Stimulated activated CD4-positive, alpha-beta T cell treated with anti-CD3 and anti-CD28 coated beads, Interleukin-4, amount 100 ng/mL, for 24 hours (primary cell): Measurements from ENCODE around the gene ROM1.

Experiments
- DNase-seq: peaks from one replicate; pipeline ENCODE4 v3.0.0-alpha.2; 2020

Gene ROM1

GRCh38 chr11:62588966-62589637, 24.0 kb upstream of the ROM1 start:
- peak; percentile 40 for DNase-seq

- peak; percentile 97 for DNase-seq
These were observed 21.5 kb upstream of the ROM1 start, which contains the start of gene TUT1 for GRCh38 chr11:62591448-62592145. TSS of gene TUT1 (minus strand) at chr11:62591523. CDS start at chr11:62591485, 38 bp downstream.

DNA sequence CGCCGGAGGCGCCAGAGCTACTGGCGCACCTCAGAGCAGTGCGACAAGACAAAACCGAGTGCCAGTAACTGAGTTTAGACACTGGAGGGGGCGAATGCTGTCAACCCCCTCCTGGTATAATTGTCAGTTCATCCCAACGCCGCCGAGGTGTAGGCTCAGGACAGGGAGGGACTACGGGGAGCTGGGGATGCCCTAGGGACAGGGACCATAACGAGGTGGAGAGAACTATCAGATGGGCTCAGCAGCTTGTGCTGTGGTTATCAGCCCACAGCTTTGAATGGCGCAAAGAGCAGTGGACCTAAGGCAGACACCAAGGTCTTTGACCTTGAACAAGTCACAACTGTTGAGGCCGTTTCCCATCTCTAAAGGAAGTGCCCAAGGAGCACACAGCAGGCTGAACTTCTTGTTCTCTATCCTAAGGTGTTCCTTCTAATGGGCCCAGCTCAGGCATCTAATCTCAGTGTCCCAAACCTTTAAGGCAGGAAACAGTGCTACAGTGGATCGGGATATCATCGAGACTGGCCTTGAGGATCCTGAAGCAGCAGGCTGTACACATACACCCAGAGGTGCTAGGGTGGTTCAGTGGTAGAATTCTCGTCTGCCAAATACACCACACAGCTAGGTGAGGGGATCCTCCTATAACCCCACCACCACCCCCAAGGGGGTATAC, 20.8 kb upstream of the ROM1 start:
- no peak for DNase-seq

DNA sequence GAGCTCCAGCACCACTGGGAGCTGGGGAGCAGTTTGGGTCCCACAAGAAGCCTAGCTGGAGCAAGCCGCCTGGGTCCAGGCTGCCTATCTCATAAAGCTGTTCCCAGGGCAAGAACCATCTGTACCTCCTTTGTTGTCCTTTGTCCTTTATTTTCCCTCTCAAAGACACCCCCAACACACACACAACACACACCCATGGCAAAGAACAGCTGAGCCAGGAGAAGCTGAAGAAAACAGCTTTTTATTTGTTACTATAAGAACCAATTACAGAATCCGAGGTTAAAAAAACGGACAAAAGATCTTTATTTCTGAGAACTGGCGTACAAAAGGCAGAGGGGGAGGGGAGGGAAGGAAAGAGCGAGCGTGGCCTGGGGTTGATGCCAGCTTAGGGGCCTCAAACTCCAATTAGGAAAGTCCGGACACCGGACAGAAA, 20.1 kb upstream of the ROM1 start:
- DNase-seq = no peak

GRCh38 chr11:62593434-62594044, 19.5 kb upstream of the ROM1 start:
- peak; percentile 81 for DNase-seq

- DNase-seq = no peak
These were observed 17.9 kb upstream of the ROM1 start for GRCh38 chr11:62595124-62595523.

DNA sequence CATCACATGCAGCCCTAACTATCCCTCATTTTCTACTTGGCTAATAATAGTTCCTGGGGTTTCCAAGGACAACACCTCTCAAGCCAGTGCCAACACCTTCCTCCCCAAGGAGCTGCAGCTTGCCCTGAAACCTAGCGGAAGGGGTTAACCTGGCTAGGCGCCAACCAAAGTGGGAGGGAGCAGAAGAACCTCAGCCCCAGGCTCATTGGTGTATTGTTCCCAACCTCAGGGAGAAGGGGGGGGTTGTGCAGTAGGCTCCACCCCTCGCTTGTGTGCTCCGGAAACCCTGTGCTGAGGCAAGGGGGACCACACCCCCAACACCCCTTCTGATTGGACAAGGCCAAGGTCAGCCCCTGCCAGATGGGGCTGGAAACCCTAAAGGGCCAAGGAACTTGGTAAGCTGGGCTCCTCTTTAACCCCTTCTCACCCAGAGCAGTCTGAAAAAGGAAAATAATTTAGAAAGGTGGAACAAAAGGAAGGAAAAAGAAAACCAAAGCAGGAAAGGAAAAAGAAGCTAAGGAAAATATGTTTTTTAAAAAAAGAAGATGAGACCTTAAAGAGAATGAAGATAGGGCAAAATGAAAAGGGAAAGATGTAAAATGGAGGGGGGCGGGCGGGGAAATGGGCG, 13.9 kb upstream of the ROM1 start:
- DNase-seq = peak; percentile 96

GRCh38 chr11:62599901-62600300, 13.2 kb upstream of the ROM1 start:
- no peak for DNase-seq

- no peak for DNase-seq
These were observed 12.5 kb upstream of the ROM1 start for GRCh38 chr11:62600367-62601121.

- peak; percentile 64 for DNase-seq
These were observed 12.0 kb upstream of the ROM1 start for GRCh38 chr11:62601122-62601371.

DNA sequence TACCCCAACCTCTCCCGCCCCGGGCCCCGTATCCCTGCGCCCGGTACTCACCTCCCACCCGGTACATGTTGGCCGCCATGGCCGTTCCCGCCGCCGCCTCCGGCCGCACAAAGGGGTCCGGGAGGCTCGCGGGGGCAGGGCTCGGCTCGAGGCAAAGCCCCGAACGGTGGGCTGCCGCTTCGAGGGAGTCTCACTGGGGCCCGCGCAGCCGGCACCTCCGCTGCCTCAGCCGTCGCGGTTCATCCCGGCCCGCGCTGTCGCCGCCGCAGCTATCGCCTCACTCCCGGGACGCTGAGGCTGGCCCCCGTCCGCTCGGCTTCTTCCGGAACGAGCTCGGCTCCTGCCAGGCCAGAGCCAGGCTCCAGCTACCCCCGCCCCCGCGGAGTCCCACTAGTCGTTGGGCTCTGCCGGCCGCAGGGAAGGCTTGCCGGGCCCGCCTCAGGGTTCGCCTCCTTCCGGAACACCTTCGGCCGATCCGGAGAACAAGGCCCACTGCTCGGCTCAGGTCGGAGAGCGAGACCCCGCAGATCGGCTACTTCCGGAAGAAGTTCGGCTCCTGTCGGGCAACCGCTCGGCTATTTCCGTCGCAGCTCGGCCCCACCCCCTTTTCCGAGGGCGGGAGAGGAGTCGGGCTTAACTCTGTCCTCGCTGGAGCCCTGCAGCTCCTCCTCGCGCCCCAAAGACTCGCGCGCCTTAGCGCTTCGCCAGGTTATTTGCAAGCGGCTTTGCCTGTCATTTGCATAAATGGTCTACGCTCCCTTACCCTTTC, 11.5 kb upstream of the ROM1 start, which contains the start of gene MTA2:
TSS of gene MTA2 (minus strand) at position 494 of the 769 bp plus-strand sequence. CDS start at position 79, 415 bp downstream.
- peak; percentile 100 for DNase-seq

DNA sequence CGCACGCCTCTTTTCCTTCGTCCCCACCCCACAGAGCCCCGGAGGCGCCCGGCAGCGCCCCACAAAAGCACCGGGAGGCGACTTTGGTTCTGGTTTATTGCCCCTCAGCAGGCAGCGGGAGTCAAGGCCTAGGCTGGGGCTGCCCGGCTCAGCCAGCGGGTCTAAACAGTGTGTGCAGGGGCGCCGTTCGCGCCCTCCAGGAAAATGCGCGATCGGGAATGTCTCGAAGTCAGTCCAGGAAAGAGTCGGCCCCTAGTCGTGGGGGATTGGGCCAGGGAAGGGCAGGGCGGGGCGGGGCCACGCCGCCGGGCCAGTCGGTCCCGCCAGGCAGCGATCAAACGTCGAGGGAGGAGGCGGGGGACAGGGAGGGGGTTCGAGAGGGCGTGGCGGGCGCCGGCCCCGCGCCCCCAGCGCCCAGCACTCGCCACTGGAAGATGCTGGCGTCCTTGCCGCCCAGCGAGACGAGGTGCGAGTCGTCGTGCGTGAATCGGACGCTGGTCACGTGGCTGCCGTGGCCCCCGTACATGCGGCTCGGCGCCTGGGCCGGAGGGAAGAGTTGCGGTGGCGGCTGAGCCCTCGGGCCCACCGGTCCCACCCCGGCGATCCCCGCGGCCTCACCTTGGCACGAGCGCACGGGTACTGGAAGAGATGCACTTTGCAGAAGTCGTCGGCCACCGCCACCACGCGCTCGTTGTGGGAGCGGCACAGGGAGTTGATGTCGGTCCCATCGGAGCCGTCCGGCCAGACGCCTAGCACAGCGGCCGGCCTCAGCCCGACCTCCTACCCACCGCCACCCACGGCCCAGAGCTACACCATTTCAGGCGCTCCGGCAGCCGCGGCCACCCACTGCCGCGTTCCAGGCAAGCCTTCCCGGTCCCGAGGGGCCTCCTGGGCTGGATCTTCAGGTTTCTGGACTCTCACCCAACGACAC, 10.7 kb upstream of the ROM1 start:
- DNase-seq = peak; percentile 33

DNA sequence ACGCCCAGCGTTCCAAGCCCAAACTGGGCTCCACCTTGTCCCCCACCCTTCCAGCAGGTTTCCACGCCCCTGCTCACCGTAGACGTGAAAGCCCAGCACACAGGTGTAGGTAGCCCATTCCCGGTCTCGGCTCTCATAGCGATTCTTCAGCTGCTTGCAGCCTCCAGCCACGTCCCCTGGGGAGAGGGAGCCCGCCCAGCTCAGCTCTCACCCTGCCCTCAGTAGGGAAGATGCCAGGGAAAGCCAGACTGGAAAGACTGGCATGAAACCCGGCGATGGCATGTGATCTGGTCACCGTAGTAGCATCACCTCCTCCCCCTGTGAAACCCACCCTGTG, 10.0 kb upstream of the ROM1 start:
- DNase-seq = no peak

DNA sequence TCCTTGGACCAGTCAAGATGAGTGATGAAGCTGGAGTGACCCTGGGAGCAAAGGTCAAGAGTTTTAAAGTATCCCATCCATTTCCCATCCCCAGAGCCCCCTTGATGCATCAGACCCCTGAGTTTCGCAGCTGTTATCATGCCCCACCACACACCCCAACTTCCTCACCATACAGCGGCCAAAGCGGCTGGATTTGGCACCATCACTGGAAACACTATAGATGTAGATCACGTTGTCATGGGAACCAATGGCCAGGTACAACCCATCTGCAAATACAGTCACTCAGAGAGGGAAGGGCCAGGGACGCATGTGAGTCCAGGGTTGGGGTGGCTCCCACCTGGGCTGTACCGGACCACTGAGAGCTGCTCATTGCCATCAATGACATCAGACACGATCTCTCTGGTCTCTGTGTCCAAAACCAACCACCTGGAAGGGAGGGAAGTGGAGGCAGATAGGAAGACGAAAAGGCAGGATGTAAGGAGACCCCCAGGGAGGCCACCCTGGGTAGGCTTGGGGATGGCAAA, 9.2 kb upstream of the ROM1 start:
- DNase-seq = no peak

DNA sequence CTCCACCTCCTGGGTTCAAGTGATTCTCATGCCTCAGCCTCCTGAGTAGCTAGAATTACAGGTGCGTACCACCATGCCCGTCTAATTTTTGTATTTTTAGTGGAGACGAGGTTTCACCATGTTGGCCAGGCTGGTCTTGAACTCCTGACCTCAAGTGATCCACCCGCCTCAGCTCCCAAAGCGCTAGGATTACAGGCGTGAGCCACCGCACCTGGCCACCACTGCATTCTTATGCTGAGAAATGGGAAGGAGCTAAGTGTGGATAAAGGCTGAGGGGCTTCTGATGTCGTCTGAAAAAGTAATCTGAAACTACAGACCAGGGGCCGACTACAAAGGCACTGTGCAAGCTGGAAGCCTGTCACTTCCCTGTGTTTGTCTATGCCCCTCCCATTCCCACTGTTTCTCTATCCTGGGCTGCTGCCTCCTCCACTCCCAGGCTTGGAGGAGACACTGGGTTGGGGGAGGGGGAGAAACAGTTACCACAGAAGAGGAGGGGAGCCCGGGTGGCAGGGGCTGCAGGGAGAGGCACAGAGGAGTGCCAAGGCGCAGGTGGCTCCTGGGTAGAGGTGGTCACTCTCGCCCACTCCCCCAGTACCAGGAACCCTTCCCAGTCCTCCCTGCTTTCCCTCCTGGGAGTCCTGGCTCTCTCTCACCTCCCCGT, 8.5 kb upstream of the ROM1 start:
- DNase-seq = no peak

- DNase-seq = no peak
These were observed 7.6 kb upstream of the ROM1 start for GRCh38 chr11:62605467-62605866.

DNA sequence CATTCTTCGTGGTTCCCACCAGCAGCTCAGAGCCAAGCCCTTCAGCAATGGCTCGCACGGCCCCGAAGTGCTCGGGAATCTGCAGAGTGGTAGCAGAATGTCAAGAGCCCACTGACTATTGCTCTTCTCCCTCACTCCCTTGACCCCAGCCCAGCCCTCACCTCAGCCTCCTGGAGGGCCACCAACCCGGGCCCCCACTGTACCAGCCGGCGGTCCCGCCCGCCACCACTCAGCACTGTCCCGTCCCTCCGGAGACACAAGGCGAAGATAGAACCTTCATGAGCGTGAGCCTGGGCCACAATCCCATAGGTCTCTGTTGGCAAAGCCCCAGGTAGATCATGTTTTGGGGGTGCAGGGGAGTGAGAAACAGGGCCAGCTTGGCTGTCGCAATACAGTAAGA, 7.2 kb upstream of the ROM1 start:
- no peak for DNase-seq

GRCh38 chr11:62607714-62608113, 5.3 kb upstream of the ROM1 start:
- DNase-seq = no peak

- DNase-seq = no peak
These were observed 4.3 kb upstream of the ROM1 start for GRCh38 chr11:62608776-62609175.

DNA sequence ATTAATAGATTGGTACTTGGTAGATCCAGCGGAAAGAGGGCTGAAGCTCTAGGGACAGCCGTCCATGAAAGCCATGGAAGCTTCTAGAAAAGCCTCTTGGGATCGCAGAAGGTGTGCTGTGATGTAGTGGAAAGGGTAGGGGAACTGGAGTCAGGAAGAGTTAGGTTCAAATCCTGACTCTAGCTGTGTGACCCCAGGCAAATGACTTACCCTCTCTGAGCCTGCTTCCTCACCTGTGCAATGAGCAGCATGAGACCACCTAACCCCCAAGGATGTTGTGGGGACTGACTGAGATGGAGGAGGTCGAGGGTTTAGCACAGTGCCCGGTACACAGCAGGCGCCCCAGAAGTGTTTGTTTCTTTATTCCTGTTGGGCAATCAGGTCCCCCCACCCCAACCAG, 2.7 kb upstream of the ROM1 start:
- no peak for DNase-seq
